SK-N-SH (cell line): Measurements from ENCODE around the gene ARHGAP8.

Source experiments
- CHD2 ChIP-seq: fragments of 150-350 bp; IDR thresholded peaks from 2 replicates; pipeline ENCODE4 v1.6.1; 2018; ENCODE audit warnings: low read length; ENCODE audit not compliant: partially characterized antibody
- CTCF ChIP-seq: fragments of 200-600 bp; sonication (generic); IDR thresholded peaks from 2 replicates; pipeline ENCODE4 v1.6.1; 2017; ENCODE audit warnings: antibody characterized with exemption, mild to moderate bottlenecking, moderate library complexity
- EZH2phosphoT487 ChIP-seq: fragments of 200-600 bp; sonication (generic); IDR thresholded peaks from 2 replicates; pipeline ENCODE4 v1.6.1; 2017; ENCODE audit warnings: low read depth, mixed run types, mild to moderate bottlenecking, antibody characterized with exemption, moderate library complexity, borderline replicate concordance
- JUND ChIP-seq: IDR thresholded peaks from 2 replicates; pipeline ENCODE4 v1.4.0; 2012
- RCOR1 ChIP-seq: fragments of 150-350 bp; IDR thresholded peaks from 2 replicates; pipeline ENCODE4 v1.6.1; 2017; ENCODE audit warnings: antibody characterized with exemption, low read length

GRCh38 chr22:44704159-44705021 lies 48.0 kb upstream of the ARHGAP8 start:
- TF ChIP-seq JUND (no peak), CTCF (no peak), EZH2phosphoT487 (no peak), CHD2 (no peak), RCOR1 (no peak)
